Activated gamma-delta T cell (primary cell): Measurements from ENCODE around the gene KIF4A.
"Not testable (repeated sequence)": the region's sequence is repeated elsewhere in the genome, so short reads cannot be mapped to it uniquely, and the experiment has no call there.

Experiments used
- DNase-seq: peaks from one replicate; lab custom pipeline; 2025; lab: John Stamatoyannopoulos, UW

The KIF4A gene

DNA sequence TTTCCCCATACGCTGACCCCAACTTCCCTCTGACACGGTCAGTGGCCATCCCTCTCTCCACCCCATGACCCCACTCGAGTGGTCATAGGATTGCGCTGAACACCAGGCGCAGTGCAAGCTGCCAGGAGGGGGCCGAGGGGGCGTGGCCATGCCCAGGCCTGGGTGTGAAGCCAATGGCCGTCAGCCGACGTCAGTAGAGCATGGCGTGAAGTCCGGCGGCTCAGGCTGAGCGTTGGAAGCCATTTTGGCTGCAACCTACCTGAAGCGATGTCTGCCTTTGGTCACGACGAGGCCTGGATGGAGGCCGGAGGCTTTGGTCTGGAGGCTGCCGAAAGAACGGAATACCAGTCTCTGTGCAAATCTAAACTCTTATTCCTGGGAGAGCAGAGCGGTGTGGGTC, 8.0 kb upstream of the KIF4A start, which contains the start of gene RAB41:
Gene RAB41, plus strand, starts transcription at position 222 of the 400 bp plus-strand sequence. Its CDS starts 46 bp downstream, at position 268.
- peak; percentile 2 for DNase-seq

DNA sequence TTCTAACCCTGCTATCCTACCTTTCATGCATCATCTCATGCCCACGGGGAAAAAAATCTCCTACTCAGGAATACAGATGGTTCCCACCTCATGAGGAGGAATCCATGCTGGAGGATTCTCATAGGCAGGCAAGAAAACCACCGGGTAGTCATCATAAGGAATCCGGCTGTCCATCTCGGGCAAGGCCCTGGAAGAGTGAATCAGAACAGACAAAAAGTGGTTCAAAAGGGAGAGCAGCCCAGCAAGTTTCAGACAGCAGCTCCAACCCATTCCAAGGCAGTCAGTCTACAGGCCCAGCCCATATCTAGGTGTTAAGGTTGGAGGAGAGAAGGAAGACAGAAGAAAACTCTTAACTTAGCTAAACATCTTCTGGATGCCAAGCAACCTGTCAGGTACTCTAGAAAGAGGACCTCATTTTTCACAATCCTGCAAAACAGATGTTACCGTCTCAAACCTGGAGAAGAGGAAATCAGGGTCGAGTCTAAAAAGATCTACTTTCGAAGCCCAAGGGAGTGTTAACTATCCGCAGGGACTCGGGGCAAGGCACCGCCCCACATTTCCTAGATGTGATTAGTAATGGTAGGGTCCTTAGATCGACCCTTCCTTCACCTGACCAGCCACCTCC, 624 bp upstream of the KIF4A start:
- DNase-seq: no peak

DNA sequence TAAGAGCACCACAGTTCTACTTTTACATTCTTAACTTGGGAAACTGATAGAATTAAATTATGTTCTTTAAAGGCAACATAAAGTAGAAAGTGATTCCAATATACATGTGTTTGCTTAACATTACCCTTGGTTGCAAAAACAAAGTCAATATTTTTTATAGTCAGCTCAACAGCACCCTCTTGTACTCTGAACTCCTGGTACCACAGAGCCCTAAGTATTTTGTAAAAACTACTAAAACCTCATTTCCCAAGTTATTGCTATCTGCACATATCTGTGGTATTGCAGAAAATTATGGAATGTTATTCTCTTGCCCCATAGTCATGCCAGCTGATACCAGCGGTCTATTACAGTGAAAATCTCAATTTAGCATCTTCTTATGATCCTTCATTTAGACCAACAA, 2.9 kb downstream of the KIF4A start:
- DNase-seq: no peak

DNA sequence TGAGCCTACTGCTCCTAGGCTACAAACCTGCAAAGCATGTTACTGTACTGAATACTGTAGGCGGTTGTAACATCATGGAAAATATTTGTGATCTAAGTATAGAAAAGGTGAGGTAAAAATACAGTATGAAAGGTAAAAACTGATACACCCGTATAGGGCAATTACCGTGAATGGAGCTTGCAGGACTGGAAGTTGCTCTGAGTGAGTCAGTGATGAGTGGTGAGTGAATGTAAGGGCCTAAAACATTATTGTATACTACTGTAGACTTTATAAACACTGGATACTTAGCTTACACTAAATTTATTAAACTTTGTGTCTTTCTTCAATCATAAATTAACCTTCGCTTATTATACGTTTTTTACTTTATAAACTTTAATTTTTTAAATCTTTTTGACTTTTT, 3.7 kb downstream of the KIF4A start:
- no peak for DNase-seq

DNA sequence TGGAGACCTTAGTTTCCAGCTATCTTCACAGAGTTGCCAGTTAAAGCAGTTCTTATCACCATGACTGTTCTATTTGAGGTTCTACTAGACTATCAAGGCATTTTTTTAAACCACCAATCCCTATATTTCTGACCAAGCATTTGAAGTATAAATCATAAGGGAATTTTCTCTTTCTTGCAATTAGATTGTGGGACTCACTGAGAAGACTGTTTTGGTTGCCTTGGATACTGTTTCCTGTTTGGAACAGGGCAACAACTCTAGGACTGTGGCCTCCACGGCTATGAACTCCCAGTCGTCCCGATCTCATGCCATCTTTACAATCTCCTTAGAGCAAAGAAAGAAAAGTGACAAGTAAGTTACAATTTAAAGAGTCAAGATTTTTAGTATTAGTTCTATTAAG, 11.8 kb downstream of the KIF4A start:
- no peak for DNase-seq

DNA sequence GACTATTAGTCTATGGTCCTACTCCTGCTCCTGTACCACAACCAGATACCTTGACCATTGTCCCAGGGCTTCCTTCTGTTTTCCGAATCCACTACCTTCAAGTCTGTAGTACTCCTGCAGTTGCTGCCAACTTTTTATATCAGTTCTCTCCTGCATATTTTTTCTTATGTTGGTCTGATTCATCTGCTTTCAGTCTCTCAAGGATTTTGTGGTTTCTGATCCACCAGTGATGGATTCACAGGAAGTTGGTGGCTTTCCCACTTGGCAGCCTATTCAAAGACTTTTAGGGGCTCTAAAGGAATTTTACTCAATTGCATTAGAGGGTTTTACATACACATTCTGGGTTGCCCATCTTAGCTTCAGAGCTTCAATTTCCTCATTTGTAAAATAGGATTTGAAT, 23.6 kb downstream of the KIF4A start:
- no peak for DNase-seq

DNA sequence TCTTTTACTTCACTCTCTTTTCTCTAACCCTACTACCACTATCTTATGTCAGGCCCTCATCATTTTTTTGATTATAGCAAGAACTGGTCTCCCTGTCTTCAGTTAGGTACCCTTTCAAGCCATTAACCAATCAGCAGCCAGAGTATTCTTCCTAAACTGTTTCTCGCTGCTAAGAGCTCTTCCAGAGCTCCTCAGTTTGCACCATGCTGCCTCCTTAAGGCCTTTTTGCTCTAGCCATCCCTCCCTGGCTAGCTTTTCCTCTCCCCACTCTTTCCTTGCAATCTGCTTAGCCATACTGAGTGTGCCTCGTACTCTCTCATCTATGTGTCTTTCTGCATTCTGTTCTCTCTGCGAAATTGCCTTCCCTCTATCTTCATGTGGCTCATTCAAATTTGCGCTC, 32.9 kb downstream of the KIF4A start:
- no peak for DNase-seq

DNA sequence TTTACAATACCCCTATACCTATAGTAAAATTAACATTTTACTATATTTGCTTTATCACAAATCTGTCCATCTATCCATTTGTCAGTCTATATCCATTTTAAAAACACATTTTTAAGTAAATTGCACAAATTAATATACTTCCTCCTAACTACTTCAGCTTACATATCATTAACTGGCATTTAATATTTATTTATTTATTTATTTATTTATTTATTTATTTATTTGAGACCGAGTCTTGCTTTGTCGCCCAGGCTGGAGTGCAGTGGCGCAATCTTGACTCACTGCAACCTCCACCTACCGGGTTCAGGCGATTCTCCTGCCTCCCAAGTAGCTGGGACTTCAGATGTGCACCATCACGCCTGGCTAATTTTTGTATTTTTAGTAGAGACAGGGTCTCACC, 33.7 kb downstream of the KIF4A start:
- DNase-seq: not testable (repeated sequence)

DNA sequence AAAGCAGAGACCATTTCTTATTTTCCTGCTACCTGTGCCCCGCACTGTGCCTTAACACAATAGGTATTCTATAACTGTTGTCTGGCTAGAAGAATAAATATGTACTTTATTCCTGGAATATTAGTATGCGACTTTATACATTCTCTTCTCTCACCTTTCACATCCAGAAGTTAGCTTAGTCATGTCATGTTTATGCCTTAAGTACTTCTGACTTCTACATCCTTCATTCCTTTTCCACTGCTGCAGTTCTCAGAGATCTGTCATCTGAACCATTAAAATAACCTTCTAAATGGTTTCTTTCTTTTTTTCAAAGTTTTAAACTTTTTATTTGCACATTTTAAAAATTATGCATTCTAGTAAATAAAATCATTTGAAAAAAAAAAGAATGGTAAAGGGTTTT, 34.4 kb downstream of the KIF4A start:
- no peak for DNase-seq

DNA sequence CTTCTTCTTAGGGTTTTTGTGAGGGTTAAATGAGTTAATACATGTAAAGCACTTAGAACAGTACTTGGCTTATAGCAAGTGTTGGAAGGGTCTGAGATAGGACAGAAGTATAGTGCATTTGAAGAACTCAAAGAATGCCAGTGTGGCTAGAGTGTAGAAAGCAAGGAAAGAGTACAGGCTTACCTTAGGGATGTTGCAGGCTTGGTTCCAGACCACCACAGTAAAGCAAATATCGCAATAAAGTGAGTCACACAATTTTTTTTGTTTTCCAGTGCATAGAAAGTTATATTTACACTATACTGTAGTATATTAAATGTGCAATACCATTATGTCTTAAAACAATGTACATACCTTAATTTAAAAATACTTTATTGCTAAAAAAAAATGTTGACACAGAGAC, 41.3 kb downstream of the KIF4A start:
- DNase-seq: no peak

DNA sequence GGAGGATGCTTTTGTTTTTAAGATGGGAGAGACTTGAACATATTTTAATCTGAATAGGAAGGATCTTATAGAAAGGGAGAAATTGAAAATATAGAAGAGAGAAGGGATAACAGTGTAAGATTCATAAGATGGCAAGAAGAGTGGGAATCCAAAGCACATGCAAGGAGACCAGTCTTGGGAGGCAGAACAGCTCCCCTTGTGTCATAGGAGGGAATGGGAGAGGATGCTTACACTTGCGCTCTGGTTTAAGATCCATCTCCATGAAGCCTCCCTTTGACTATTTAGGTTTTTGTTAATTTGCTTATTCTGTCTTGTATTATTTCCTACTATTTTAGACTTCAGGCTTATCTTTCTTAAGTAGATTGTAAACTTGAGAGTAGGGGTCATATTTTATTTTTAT, 42.7 kb downstream of the KIF4A start:
- DNase-seq: no peak

DNA sequence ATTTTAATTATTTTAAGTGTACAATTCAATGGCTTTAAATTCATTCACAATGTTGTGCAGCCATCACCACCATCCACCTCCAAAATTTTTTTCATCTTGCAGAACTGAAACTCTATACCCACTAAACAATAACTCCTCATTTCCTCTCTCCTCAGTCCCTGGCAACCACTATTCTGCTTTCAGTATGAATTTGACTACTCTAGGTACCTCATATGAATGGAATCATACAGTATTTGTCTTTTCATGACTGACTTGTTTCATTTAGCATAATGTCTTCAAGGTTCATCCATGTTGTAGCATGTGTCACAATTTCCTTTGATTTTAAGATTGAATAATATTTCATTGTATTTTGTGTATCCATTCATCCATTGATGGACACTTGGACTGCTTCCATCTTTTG, 46.9 kb downstream of the KIF4A start:
- DNase-seq: no peak

DNA sequence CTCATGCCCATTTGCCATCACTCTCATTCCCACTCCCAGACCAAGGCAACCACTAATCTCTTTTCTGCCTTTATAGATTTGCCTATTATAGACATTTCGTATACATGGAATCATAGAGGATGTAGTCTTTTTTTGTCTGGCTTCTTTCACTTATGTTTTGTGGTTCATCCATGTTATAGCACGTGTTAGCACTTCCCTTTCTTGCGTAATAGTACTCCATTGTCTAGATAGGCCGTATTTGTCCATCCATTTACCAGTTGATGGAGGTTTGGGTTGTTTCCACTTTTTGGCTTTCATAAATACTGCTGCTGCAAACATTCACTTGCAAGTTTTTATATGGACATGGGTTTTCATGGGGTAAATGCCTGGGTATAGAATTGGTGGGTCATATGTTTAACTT, 48.4 kb downstream of the KIF4A start:
- DNase-seq: no peak

DNA sequence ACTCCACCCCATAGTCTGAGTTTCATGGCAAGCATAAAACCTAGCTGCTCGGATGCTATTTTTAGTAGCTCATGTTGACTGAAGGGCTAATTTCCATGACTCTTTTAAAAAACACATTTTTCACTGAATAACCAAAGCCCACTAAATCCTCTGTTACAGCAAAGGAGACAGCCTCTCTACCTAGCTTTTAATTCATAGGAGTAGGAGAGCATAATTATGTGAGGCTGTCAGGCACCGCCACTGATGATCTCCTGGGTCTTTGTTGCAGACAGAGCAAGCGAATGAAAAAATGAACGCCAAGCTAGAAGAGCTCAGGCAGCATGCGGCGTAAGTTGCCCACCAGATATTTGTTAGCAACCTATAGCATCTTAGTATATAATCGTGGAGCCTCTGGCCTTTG, 53.5 kb downstream of the KIF4A start:
- DNase-seq: no peak

DNA sequence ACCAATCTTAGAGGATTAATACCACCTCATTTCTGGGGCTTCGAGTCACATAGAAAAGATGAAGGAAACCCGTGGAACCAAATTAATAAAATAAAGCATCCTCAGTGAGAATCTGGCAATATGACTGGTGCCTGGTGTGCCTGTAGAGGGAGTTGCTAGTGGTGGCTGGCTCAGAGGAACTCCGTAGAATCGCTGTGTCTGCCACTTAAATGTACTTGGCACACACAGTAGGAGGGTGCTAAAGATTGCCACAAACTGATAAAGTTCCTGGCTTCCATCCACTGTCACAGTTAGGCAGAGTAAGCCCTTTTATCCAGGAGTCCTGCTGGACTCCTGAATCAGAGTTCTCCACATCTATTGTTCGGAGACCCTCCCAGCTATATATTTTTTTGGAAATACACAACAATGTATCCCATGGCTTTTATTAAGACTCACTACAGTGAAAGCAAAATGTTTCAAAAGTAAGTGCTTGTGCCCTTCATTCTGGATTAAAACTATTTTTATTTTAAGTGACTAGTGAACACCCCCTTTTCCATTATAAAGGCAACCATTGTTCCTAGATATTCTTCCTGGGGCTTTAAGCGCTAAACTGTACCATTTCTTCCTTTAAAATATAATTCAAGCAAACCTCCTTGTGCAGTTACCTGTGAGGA, 56.6 kb downstream of the KIF4A start:
- no peak for DNase-seq

DNA sequence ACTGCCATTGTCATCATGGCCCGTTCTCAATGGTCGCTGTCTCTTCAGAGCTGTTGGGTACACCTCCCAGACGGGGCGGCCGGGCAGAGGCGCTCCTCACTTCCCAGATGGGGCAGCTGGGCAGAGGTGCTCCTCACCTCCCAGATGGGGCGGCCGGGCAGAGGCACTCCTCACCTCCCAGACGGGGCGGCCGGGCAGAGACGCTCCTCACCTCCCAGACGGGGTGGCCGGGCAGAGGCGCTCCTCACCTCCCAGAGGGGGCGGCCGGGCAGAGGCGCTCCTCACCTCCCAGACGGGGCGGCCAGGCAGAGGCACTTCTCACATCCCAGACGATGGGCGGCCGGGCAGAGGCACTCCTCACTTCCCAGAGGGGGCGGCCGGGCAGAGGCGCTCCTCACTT, 58.9 kb downstream of the KIF4A start:
- not testable (repeated sequence) for DNase-seq

DNA sequence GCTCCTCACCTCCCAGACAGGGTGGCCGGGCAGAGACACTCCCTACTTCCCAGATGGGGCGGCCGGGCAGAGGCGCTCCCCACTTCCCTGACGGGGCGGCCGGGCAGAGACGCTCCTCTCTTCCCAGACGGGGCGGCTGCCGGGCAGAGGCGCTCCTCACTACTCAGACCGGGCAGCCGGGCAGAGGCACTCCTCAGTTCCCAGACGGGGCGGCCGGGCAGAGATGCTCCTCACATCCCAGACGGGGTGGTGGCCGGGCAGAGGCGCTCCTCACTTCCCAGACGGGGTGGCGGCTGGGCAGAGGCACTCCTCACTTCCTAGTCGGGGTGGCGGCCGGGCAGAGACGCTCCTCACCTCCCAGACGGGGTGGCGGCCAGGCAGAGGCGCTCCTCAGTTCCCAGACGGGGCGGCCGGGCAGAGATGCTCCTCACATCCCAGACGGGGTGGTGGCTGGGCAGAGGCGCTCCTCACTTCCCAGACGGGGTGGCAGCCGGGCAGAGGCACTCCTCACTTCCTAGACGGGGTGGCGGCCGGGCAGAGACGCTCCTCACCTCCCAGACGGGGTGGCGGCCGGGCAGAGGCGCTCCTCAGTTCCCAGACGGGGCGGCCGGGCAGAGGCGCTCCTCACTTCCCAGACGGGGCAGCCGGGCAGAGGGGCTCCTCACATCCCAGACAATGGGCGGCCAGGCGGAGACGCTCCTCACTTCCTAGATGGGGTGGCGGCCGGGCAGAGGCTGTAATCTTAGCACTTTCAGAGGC, 59.6 kb downstream of the KIF4A start:
- peak; percentile 9 for DNase-seq

DNA sequence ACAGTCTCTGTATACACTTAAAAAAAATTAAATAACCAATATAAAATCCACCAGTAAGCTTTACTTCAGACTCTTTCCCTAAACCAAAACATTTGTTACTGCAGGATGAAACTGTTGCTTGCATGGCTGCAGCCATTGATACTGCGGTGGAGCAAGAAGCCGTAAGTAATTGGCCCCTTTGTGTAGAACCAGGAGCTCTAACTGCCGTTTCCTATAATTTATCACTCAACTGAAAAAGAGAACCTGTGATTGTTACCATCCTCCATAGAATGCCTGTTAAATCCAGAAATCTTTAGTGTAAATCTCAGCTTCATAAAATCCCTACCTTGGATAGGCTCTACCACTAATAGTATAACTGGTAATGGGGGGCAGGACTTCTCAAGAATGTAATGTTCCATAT, 62.6 kb downstream of the KIF4A start:
- no peak for DNase-seq

DNA sequence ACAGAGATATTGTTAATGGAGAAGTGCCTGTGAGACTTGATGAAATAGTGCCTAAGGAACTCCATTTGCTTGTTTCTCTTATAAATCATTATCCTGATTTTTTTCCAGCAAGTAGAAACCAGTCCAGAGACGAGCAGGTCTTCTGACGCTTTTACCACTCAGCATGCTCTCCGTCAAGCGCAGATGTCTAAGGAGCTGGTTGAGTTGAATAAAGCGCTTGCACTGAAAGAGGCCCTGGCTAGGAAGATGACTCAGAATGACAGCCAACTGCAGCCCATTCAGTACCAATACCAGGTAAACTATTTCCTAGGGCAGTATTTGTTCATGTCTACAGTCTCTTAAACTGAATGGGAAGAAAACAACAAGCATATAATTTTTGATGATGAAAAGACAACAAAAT, 63.6 kb downstream of the KIF4A start:
- DNase-seq: no peak

DNA sequence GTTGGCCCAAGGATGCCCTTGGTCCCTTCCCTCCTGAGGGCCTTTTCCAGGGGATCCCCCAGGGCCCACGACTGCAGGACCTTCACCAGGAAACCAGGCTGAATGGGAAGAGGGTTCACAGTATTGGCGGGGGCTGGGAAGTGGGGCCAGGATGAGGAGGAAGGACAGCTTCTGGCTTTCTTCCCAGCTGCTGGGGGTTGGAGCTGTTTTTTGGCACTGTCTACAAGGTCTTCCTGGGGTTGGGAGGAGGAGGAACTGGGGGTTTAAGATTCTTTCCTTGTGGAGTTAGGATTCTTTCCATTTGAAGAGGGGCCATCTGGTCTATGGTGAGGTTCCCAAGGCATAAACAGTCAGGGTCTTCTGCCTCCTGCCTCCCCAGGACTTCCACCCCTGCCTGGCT, 64.8 kb downstream of the KIF4A start:
- DNase-seq: no peak

DNA sequence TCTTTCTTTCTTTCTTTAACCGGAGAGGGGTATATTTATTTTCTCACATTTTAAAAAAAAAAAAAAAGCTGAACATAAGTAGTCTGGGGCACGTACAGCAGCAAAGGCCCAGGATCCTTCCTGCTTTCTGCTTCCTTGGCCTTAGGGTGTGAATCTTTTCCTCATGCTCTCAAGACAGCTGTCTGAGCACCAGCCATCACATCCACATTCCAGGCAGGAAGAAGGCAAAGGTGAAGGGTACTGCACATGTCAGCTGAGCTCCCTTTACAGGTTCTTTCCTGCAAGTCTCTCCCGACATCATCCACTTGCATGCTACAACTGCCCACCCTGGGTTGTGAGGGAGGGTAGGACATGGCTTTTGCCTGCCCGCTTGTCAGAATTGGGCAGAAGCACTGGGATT, 69.6 kb downstream of the KIF4A start:
- DNase-seq: no peak

DNA sequence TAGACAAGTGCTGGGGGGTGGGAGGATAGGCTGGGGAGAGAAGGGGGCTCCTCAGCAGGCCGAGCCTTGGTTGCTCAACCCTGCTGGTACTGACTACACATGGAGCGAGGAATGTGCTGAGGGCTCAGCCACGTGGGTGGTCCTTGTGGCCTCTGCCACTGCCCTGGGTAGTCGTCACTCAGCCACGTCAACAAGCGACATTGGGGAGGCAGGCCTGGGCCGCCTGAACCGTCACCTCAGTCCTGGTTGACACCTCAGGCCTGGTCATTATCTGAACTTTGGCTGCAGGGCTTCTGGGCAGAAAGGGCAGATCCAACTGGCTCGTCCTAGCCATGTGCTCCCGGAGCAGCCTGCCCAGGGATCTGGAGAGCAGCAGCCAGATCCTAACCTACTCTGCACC, 70.5 kb downstream of the KIF4A start:
- no peak for DNase-seq

DNA sequence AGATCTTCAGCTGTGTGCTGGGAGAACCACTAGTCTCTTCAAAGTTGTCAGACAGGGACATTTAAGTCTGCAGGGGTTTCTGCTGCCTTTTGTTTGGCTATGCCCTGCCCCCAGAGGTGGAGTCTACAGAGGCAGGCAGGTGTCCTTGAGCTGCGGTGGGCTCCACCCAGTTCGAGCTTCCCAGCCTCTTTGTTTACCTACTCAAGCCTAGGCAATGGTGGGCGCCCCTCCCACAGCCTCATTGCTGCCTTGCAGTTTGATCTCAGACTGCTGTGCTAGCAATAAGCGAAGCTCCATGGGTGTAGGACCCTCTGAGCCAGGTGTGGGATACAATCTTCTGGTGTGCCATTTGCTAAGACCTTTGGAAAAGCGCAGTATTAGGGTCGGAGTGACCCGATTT, 78.8 kb downstream of the KIF4A start:
- DNase-seq: not testable (repeated sequence)
